ENCODE data around the gene IRF2. TPM values are rescaled to one million over a fixed set of nuclear protein-coding genes. Genes with fewer than 3 reads are reported as not detected.

IRF2 gene
- total RNA-seq, 1 donor from 2014 or later = 27.6 TPM

DNA sequence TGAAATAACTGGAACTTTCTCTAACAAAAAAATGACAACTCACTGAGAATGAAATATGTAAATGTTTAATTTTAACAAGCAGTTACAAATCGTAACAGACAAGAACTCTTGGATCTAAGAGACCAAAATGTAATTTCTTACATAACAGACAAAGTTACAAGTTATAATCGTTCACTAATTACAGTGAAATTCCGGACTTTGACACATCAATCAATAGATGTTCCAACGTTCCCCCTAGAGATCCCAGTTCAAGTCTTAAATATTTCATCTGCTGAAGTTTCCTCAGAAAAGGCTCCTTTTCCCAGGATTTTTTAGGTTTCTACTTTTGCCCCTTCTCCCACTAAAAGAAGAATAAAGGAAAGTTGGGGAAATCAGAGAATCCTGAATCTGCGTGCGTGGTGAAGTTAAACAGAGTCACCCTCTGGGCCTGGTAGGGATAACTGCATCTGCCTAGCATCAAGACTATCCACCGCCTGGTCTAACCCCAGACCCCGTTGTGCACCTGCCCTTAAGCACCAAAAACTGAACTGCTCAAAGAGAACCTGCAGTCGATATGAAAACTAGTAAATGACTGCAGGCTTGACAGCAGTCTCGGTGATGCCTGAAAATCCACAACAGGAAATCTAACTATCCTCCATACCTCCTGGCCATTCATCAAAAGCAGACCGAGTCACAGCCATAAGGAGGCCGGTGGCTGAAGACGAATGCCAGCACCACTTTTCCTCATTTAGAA lies 2.3 kb downstream of the IRF2 start:
- H3K36me3 Mint-ChIP-seq (ENCODE audit: low read depth, unreplicated experiment) = peaks cover 6% of the 10 kb centered on the region
- H3K4me3 Mint-ChIP-seq (ENCODE audit: unreplicated experiment) = peak overlapping the region; percentile 96
- no peak for DNase-seq (ENCODE audit: low spot score)
- TF ChIP-seq, protein P1, sequence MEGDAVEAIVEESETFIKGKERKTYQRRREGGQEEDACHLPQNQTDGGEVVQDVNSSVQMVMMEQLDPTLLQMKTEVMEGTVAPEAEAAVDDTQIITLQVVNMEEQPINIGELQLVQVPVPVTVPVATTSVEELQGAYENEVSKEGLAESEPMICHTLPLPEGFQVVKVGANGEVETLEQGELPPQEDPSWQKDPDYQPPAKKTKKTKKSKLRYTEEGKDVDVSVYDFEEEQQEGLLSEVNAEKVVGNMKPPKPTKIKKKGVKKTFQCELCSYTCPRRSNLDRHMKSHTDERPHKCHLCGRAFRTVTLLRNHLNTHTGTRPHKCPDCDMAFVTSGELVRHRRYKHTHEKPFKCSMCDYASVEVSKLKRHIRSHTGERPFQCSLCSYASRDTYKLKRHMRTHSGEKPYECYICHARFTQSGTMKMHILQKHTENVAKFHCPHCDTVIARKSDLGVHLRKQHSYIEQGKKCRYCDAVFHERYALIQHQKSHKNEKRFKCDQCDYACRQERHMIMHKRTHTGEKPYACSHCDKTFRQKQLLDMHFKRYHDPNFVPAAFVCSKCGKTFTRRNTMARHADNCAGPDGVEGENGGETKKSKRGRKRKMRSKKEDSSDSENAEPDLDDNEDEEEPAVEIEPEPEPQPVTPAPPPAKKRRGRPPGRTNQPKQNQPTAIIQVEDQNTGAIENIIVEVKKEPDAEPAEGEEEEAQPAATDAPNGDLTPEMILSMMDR (IDR thresholded peaks at IDR 0.05; ENCODE audit: unreplicated experiment) = no peak
- H3K27ac Mint-ChIP-seq (ENCODE audit: unreplicated experiment) = peak overlapping the region; percentile 97
- H3K9me3 Mint-ChIP-seq (ENCODE audit: unreplicated experiment) = no peaks in the 10 kb centered on the region
- peaks cover 22% of the 10 kb centered on the region for H3K27me3 Mint-ChIP-seq (ENCODE audit: unreplicated experiment)
- H3K4me1 Mint-ChIP-seq (ENCODE audit: unreplicated experiment) = peaks cover 43% of the 10 kb centered on the region

GRCh38 chr4:184470785-184471110 lies 3.6 kb downstream of the IRF2 start:
- Mint-ChIP-seq H3K27me3 (ENCODE audit: unreplicated experiment) (peaks cover 20% of the 10 kb centered on the region), H3K9me3 (ENCODE audit: unreplicated experiment) (no peaks in the 10 kb centered on the region), H3K36me3 (ENCODE audit: low read depth, unreplicated experiment) (peaks cover 6% of the 10 kb centered on the region), H3K4me1 (ENCODE audit: unreplicated experiment) (peaks cover 32% of the 10 kb centered on the region), H3K27ac (ENCODE audit: unreplicated experiment) (peak overlapping the region; percentile 76), H3K4me3 (ENCODE audit: unreplicated experiment) (no peak overlapping the region)
- no peak for DNase-seq (ENCODE audit: low spot score)
- TF ChIP-seq, protein P1 (IDR thresholded peaks at IDR 0.05; ENCODE audit: unreplicated experiment) = no peak

DNA sequence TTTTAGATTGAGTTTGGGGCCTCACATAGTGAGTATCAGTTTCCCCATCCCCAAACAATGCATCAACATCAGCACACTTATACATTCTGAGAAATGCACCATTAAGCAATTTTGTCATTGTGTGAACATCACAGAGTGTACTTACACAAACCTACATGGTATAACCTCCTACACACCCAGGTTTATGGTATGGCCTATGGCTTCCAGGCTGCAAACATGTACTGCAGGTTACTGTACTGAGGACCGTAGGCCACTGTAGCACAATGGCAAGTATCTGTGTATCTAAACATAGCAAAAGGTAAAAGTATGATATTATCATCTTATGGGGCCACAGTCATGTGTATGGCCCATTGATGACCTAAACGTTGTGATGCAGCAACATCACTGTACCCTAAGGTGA lies 7.7 kb downstream of the IRF2 start:
- H3K27ac Mint-ChIP-seq (ENCODE audit: unreplicated experiment) = no peak overlapping the region
- peaks cover 5% of the 10 kb centered on the region for H3K36me3 Mint-ChIP-seq (ENCODE audit: low read depth, unreplicated experiment)
- H3K4me3 Mint-ChIP-seq (ENCODE audit: unreplicated experiment) = no peak overlapping the region
- H3K27me3 Mint-ChIP-seq (ENCODE audit: unreplicated experiment) = peaks cover 2% of the 10 kb centered on the region
- H3K9me3 Mint-ChIP-seq (ENCODE audit: unreplicated experiment) = no peaks in the 10 kb centered on the region
- TF ChIP-seq, protein P1 (IDR thresholded peaks at IDR 0.05; ENCODE audit: unreplicated experiment) = no peak
- no peak for DNase-seq (ENCODE audit: low spot score)
- peaks cover 18% of the 10 kb centered on the region for H3K4me1 Mint-ChIP-seq (ENCODE audit: unreplicated experiment)

GRCh38 chr4:184464759-184465454 lies 9.4 kb downstream of the IRF2 start:
- Mint-ChIP-seq H3K36me3 (ENCODE audit: low read depth, unreplicated experiment) (peaks cover 5% of the 10 kb centered on the region), H3K4me3 (ENCODE audit: unreplicated experiment) (no peak overlapping the region), H3K4me1 (ENCODE audit: unreplicated experiment) (peaks cover 31% of the 10 kb centered on the region), H3K27me3 (ENCODE audit: unreplicated experiment) (peaks cover 2% of the 10 kb centered on the region), H3K27ac (ENCODE audit: unreplicated experiment) (no peak overlapping the region), H3K9me3 (ENCODE audit: unreplicated experiment) (no peaks in the 10 kb centered on the region)
- no peak for DNase-seq (ENCODE audit: low spot score)
- TF ChIP-seq, protein P1 (IDR thresholded peaks at IDR 0.05; ENCODE audit: unreplicated experiment) = no peak

- peaks cover 23% of the 10 kb centered on the region for H3K4me1 Mint-ChIP-seq (ENCODE audit: unreplicated experiment)
These were observed 10.5 kb downstream of the IRF2 start for GRCh38 chr4:184463856-184464255.

More at GRCh38 chr4:184463856-184464255, 10.5 kb downstream of the IRF2 start:
- H3K27ac Mint-ChIP-seq (ENCODE audit: unreplicated experiment) = no peak overlapping the region
- H3K9me3 Mint-ChIP-seq (ENCODE audit: unreplicated experiment) = no peaks in the 10 kb centered on the region
- TF ChIP-seq, protein P1 (IDR thresholded peaks at IDR 0.05; ENCODE audit: unreplicated experiment) = no peak
- no peak for DNase-seq (ENCODE audit: low spot score)
- peaks cover 5% of the 10 kb centered on the region for H3K36me3 Mint-ChIP-seq (ENCODE audit: low read depth, unreplicated experiment)
- H3K4me3 Mint-ChIP-seq (ENCODE audit: unreplicated experiment) = no peak overlapping the region
- peaks cover 2% of the 10 kb centered on the region for H3K27me3 Mint-ChIP-seq (ENCODE audit: unreplicated experiment)
